HEK293T (cell line): ENCODE results near the gene ANOS1.

ENCODE experiments used
- ARNT ChIP-seq: fragments of 450-650 bp; IDR thresholded peaks from 2 replicates; pipeline ENCODE4 v1.6.1; 2017; ENCODE audit warnings: mild to moderate bottlenecking
- BHLHE40 ChIP-seq: fragments of 450-650 bp; IDR thresholded peaks from 2 replicates; pipeline ENCODE4 v1.6.1; 2016; ENCODE audit warnings: mild to moderate bottlenecking, moderate library complexity, borderline replicate concordance
- ELF4 ChIP-seq: fragments of 450-650 bp; IDR thresholded peaks from 2 replicates; pipeline ENCODE4 v1.6.1; 2017; ENCODE audit warnings: antibody characterized with exemption
- FOXA1 ChIP-seq: fragments of 450-650 bp; IDR thresholded peaks from 2 replicates; pipeline ENCODE4 v1.6.1; 2016; ENCODE audit warnings: mild to moderate bottlenecking
- FOXK2 ChIP-seq: fragments of 450-650 bp; IDR thresholded peaks from 2 replicates; pipeline ENCODE4 v1.6.1; 2016; ENCODE audit warnings: mild to moderate bottlenecking
- HDGF ChIP-seq: fragments of 450-650 bp; IDR thresholded peaks from 2 replicates; pipeline ENCODE4 v1.6.1; 2017; ENCODE audit warnings: antibody characterized with exemption, borderline replicate concordance
- SP1 ChIP-seq: fragments of 450-650 bp; IDR thresholded peaks from 2 replicates; pipeline ENCODE4 v1.6.1; 2017
- SUZ12 ChIP-seq: fragments of 450-650 bp; IDR thresholded peaks from 2 replicates; pipeline ENCODE4 v1.6.1; 2016; ENCODE audit warnings: mild to moderate bottlenecking
- TARDBP ChIP-seq: fragments of 450-650 bp; IDR thresholded peaks from 2 replicates; pipeline ENCODE4 v1.6.1; 2016

DNA sequence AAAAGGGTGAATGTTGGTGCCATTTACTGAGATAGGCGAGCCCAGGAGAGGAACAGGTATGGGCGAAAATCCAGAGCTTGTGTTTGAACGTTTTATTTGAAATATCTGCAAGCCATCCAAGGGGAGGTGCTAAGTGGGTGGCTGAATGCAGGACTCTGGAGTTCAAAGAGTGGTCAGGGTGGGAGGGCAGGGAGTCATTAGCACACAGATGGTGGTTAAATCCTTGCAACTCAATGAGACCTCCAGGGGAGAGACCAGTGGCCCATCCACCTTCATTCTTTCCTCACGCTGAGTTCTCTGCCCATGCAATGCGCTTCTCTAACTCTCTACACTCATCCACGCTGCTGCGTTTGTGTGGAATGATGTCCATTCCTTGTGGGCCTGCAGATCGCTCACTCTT, 166.2 kb downstream of the ANOS1 start:
- TF ChIP-seq SUZ12 (no peak), BHLHE40 (no peak), TARDBP (no peak), FOXK2 (no peak), FOXA1 (no peak), ELF4 (no peak), ARNT (no peak), SP1 (no peak), HDGF (no peak)
